Caco-2 (cell line): ENCODE data around the gene SBNO2. TPM values are rescaled to one million over a fixed set of nuclear protein-coding genes. Genes with fewer than 3 reads are reported as not detected.

Experiments
- BruUV-seq: library from RNA; stranded (reverse); fragments of 400-500 nt; replicated peaks from 2 replicates; lab custom pipeline; 2021; lab: Mats Ljungman, UMichigan
- CTCF ChIA-PET: fragments of 300-600 bp; sonication (Branson Sonifier 250); formaldehyde crosslinking; loops from one replicate; lab custom pipeline; 2022; ENCODE audit warnings: antibody characterized with exemption; lab: Charles Lee
- POLR2A ChIA-PET: fragments of 300-600 bp; sonication (Branson Sonifier 250); formaldehyde crosslinking; loops from one replicate; lab custom pipeline; 2022; ENCODE audit warnings: antibody characterized with exemption; lab: Charles Lee
- DNase-seq, 2 experiments: peaks; one replicate each; pipeline versions ENCODE4 v3.0.0 to v3.0.0-alpha.2; 2020 to 2022
- H3K27me3 ChIP-seq: replicated peaks from 2 replicates; pipeline ENCODE4 v1.6.0; 2011; ENCODE audit warnings: low read length; ENCODE audit not compliant: control insufficient read depth, insufficient read depth
- H3K36me3 ChIP-seq: 2 replicates; pipeline ENCODE4 v1.5.1; 2011; ENCODE audit warnings: low read length; ENCODE audit not compliant: control insufficient read depth, insufficient read depth
- H3K4me1 ChIP-seq: fragments of 250-450 bp; sonication (Bioruptor Pico); 2 replicates; pipeline ENCODE4 v1.5.1; 2020; ENCODE audit warnings: mild to moderate bottlenecking
- H3K4me3 ChIP-seq: 2 replicates; pipeline ENCODE4 v1.5.1; 2011; ENCODE audit warnings: low read depth, mild to moderate bottlenecking, control low read depth, low read length
- H3K9me3 ChIP-seq: fragments of 250-450 bp; sonication (Bioruptor Pico); 2 replicates; pipeline ENCODE4 v1.5.1; 2020; ENCODE audit warnings: mild to moderate bottlenecking, moderate library complexity
- H3K27ac Mint-ChIP-seq: one replicate; pipeline ENCODE4 v1.8.0; 2022; ENCODE audit warnings: mixed read lengths; ENCODE audit not compliant: unreplicated experiment
- H3K27me3 Mint-ChIP-seq: one replicate; pipeline ENCODE4 v1.8.0; 2022; ENCODE audit warnings: mixed read lengths; ENCODE audit not compliant: insufficient read depth, unreplicated experiment
- H3K36me3 Mint-ChIP-seq: one replicate; pipeline ENCODE4 v1.8.0; 2022; ENCODE audit warnings: mild to moderate bottlenecking, mixed read lengths; ENCODE audit not compliant: insufficient read depth, unreplicated experiment
- H3K4me1 Mint-ChIP-seq: one replicate; pipeline ENCODE4 v1.8.0; 2022; ENCODE audit warnings: low read depth, mixed read lengths; ENCODE audit not compliant: unreplicated experiment
- H3K4me3 Mint-ChIP-seq: one replicate; pipeline ENCODE4 v1.8.0; 2022; ENCODE audit warnings: mild to moderate bottlenecking, moderate library complexity, mixed read lengths; ENCODE audit not compliant: unreplicated experiment
- H3K9me3 Mint-ChIP-seq: one replicate; pipeline ENCODE4 v1.8.0; 2022; ENCODE audit warnings: mixed read lengths; ENCODE audit not compliant: unreplicated experiment
- CTCF ChIP-seq, 2 experiments: fragments of 200-600 bp in 1 of 2; IDR thresholded peaks; 1 replicate in 1 of 2; 2 replicates in 1 of 2; pipeline versions ENCODE4 v1.5.1 to v1.8.0; 2011 to 2022; ENCODE audit warnings: antibody characterized with exemption in 1 of 2, control low read depth in 1 of 2, inconsistent platforms in 1 of 2, low read depth in 1 of 2, low read length in 1 of 2, mild to moderate bottlenecking in 1 of 2, moderate library complexity in 1 of 2; ENCODE audit not compliant: insufficient read depth in 1 of 2, severe bottlenecking in 1 of 2, unreplicated experiment in 1 of 2
- intact Hi-C: fragments of 100-400 bp; cut with micrococcal nuclease; formaldehyde crosslinking; loops from one replicate; pipeline ENCODE4 v1.10.0; 2022; ENCODE audit not compliant: unreplicated experiment
- total RNA-seq: library from RNA; stranded (reverse); gene quantifications from 2 replicates; pipeline ENCODE4 v1.2.3, GENCODE V29; 2022

Gene SBNO2
- total RNA-seq, 1 experiment from 2014 or later: 41.2 TPM

- ChIA-PET POLR2A (interaction anchor here (0.6 to 1.0 kb wide), 2 partner anchors 15 to 96 kb away, joined by 3 read pairs; no protein-coding TSS in a partner anchor), CTCF (no interaction called here)
- no peaks in the 10 kb centered on the region for H3K27me3 ChIP-seq
- H3K4me1 ChIP-seq: peaks cover 5% of the 10 kb centered on the region; the same call in 1 of the 2 replicates
- Mint-ChIP-seq H3K4me3 (no peak overlapping the region), H3K4me1 (no peaks in the 10 kb centered on the region), H3K9me3 (no peaks in the 10 kb centered on the region), H3K27ac (no peak overlapping the region), H3K36me3 (peaks cover 59% of the 10 kb centered on the region), H3K27me3 (no peaks in the 10 kb centered on the region)
- intact Hi-C loops: no loop called here
- H3K4me3 ChIP-seq: no peak overlapping the region
- no peaks in the 10 kb centered on the region; the same call in 1 of the 2 replicates for H3K36me3 ChIP-seq
- no TSS peak for BruUV-seq
- H3K9me3 ChIP-seq: no peaks in the 10 kb centered on the region
- no peak for DNase-seq
- TF ChIP-seq CTCF (IDR thresholded peaks at IDR 0.05; ENCODE audit: insufficient read depth in 1 of 2, low read depth in 1 of 2, low read length in 1 of 2, severe bottlenecking in 1 of 2, unreplicated experiment in 1 of 2): no peak
Observed at GRCh38 chr19:1091544-1092175, 82.4 kb downstream of the SBNO2 start.

DNA sequence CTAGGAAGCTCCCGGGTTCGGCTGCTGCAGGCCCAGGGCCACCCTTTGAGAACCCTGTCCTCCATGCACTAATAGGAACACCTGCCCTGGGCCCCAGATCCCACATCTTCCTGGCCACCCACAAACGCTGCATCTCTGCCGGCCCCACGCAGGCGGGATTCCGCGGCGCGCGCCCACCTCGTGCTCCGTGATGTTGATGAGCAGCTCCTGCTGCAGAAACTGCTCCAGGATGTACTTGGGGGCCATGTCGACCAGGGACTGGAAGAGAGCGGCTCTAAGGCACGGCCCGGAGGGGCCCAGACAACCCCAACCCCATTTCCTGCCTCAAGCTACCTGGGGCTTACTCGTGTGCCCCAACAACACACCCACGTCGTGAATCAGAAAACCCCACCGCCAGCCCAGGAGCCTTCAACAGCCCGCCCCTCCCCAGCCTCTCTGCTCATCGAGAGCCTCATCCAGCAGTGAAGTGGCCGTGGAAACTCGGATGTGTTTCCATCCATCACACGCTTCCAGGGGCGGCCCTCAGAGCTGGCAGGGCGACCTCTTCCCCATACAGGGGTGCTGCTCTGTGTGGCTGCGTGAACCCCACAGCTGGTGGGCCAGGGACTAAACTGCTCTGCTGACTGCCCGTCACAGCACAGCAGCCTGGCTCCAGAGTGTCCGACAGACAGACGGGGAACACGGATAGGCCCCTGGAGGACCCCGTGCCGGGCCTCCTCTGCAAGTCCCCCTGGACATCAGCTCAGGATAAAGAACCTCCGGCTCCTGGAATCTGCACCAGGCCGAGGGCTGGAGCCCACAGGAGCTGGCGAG lies 83.1 kb downstream of the SBNO2 start:
- H3K9me3 ChIP-seq: no peaks in the 10 kb centered on the region
- H3K36me3 ChIP-seq: no peaks in the 10 kb centered on the region; the same call in 1 of the 2 replicates
- H3K4me3 Mint-ChIP-seq: no peak overlapping the region
- peaks cover 66% of the 10 kb centered on the region for H3K36me3 Mint-ChIP-seq
- no peaks in the 10 kb centered on the region for H3K9me3 Mint-ChIP-seq
- no TSS peak for BruUV-seq
- intact Hi-C loops: no loop called here
- ChIA-PET CTCF (no interaction called here), POLR2A (interaction anchor here (0.6 to 1.0 kb wide), 2 partner anchors 16 to 95 kb away, joined by 3 read pairs; no protein-coding TSS in a partner anchor)
- peaks cover 5% of the 10 kb centered on the region; the same call in 1 of the 2 replicates for H3K4me1 ChIP-seq
- H3K27me3 Mint-ChIP-seq: no peaks in the 10 kb centered on the region
- DNase-seq: no peak
- no peaks in the 10 kb centered on the region for H3K27me3 ChIP-seq
- H3K4me3 ChIP-seq: no peak overlapping the region
- TF ChIP-seq CTCF (IDR thresholded peaks at IDR 0.05; ENCODE audit: insufficient read depth in 1 of 2, low read depth in 1 of 2, low read length in 1 of 2, severe bottlenecking in 1 of 2, unreplicated experiment in 1 of 2): no peak
- no peak overlapping the region for H3K27ac Mint-ChIP-seq
- H3K4me1 Mint-ChIP-seq: no peaks in the 10 kb centered on the region

DNA sequence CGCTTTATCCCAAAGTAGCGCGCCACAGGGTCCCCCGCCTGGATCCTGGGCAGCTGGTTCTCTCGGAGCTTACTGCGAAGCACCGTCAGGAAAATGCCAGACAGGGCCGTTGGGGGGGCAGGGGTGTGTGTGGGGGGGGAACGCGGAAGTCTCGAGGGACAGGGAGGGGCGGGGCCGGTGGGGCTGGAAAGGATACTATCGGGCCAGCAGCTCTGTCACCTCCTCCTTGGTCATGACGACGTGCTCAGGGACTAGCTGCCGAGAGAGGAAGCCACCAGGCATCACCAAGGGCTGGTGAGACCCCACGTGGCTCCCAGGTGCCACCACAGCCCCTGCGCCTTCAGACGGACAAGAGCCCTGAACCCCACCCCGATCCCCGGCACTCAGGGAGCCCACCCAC lies 84.2 kb downstream of the SBNO2 start:
- Mint-ChIP-seq H3K27ac (no peak overlapping the region), H3K9me3 (no peaks in the 10 kb centered on the region), H3K27me3 (no peaks in the 10 kb centered on the region), H3K4me3 (no peak overlapping the region), H3K4me1 (no peaks in the 10 kb centered on the region), H3K36me3 (peaks cover 67% of the 10 kb centered on the region)
- Histone ChIP-seq H3K27me3 (no peaks in the 10 kb centered on the region), H3K9me3 (no peaks in the 10 kb centered on the region), H3K36me3 (no peaks in the 10 kb centered on the region; the same call in 1 of the 2 replicates), H3K4me3 (no peak overlapping the region), H3K4me1 (peaks cover 5% of the 10 kb centered on the region; the same call in 1 of the 2 replicates)
- BruUV-seq: no TSS peak
- no peak for DNase-seq
- intact Hi-C loops: no loop called here
- TF ChIP-seq CTCF (IDR thresholded peaks at IDR 0.05; ENCODE audit: insufficient read depth in 1 of 2, low read depth in 1 of 2, low read length in 1 of 2, severe bottlenecking in 1 of 2, unreplicated experiment in 1 of 2): no peak
- CTCF ChIA-PET: interaction anchor here (0.6 kb wide), 1 partner anchor 10 kb away, joined by 3 read pairs; no protein-coding TSS in a partner anchor
- POLR2A ChIA-PET: no interaction called here
